Naive B cell (primary cell): ENCODE measurements around the gene CDH8. TPM values are rescaled to one million over a fixed set of nuclear protein-coding genes. Genes with fewer than 3 reads are reported as not detected.
A peak's percentile ranks its signal among the peaks of the same experiment; 100 is the strongest.
"Not testable (repeated sequence)": the region's sequence is repeated elsewhere in the genome, so short reads cannot be mapped to it uniquely, and the experiment has no call there.

Source experiments
- ATAC-seq, 2 donors: fragments of 150-1000 bp; cut with Tn5 transposase; 2 replicates each; pipeline ENCODE4 v1.10.0; 2021; ENCODE audit warnings: low read depth in 2 of 2, mild to moderate bottlenecking in 2 of 2, moderate library complexity in 2 of 2
- DNase-seq: peaks from one replicate; pipeline ENCODE4 v3.0.0; 2022
- H3K27ac Mint-ChIP-seq, 6 donors: one replicate each; pipeline ENCODE4 v1.8.0; 2020 to 2022; ENCODE audit warnings: mild to moderate bottlenecking in 6 of 6, mixed read lengths in 6 of 6, moderate library complexity in 5 of 6, inconsistent platforms in 2 of 6
- H3K27me3 Mint-ChIP-seq, 3 donors: one replicate each; pipeline ENCODE4 v1.8.0; 2021 to 2022; ENCODE audit warnings: mixed read lengths in 3 of 3, mild to moderate bottlenecking in 1 of 3
- H3K36me3 Mint-ChIP-seq, 2 donors: one replicate each; pipeline ENCODE4 v1.8.0; 2020 to 2022; ENCODE audit warnings: mixed read lengths in 2 of 2, inconsistent platforms in 1 of 2, mild to moderate bottlenecking in 1 of 2
- H3K4me1 Mint-ChIP-seq, 3 donors: one replicate each; pipeline ENCODE4 v1.8.0; 2020 to 2022; ENCODE audit warnings: mixed read lengths in 3 of 3, inconsistent platforms in 1 of 3, mild to moderate bottlenecking in 1 of 3, moderate library complexity in 1 of 3
- H3K4me3 Mint-ChIP-seq, 8 donors: one replicate each; pipeline ENCODE4 v1.8.0; 2020 to 2022; ENCODE audit warnings: mild to moderate bottlenecking in 8 of 8, mixed read lengths in 8 of 8, moderate library complexity in 8 of 8, inconsistent platforms in 2 of 8
- H3K9me3 Mint-ChIP-seq, 7 donors: one replicate each; pipeline ENCODE4 v1.8.0; 2020 to 2022; ENCODE audit warnings: mixed read lengths in 7 of 7, mild to moderate bottlenecking in 5 of 7, inconsistent platforms in 2 of 7, moderate library complexity in 1 of 7
- polyA plus RNA-seq, 6 donors: library from polyadenylated mRNA; unstranded; fragments of 300-500 nt; fragmentation: Illumina TruSeq; gene quantifications; one replicate each; pipeline ENCODE4 v1.2.3, GENCODE V29; 2021; ENCODE audit warnings: low read depth in 6 of 6

CDH8 gene
- polyA plus RNA-seq, 6 donors from 2014 or later: not detected

- Mint-ChIP-seq H3K4me3 (no peak overlapping the region), H3K27ac (no peak overlapping the region), H3K36me3 (no peaks in the 10 kb centered on the region), H3K27me3 (no peaks in the 10 kb centered on the region), H3K4me1 (no peaks in the 10 kb centered on the region), H3K9me3 (peaks cover 0 to 6% (median 0%) of the 10 kb centered on the region in 7 donors)
- ATAC-seq (no peak), DNase-seq (no peak)
Measured at GRCh38 chr16:61945511-61945910, 90.7 kb downstream of the CDH8 start.

DNA sequence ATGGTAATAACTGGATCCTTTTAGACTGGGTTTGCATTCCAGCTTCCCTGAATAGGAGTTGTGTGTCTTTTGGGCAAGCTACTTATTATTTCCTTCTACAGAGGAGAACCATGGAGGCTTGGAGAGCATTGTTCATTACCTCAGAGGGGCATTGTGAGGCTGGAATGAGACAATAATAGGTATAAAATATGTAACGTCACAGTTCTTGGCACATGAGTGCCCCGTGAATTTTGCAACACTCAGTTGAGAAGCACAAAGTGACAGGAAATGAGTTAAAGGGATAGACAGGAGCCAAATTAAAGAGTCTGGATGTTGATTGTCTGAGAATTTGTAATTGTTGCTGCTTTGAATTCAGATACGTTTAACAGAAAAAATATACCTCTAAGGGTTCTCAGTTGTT is 92.2 kb downstream of the CDH8 start:
- Mint-ChIP-seq H3K4me3 (no peak overlapping the region), H3K9me3 (peaks cover 0 to 6% (median 0%) of the 10 kb centered on the region in 7 donors), H3K27ac (no peak overlapping the region), H3K27me3 (no peaks in the 10 kb centered on the region), H3K4me1 (no peaks in the 10 kb centered on the region), H3K36me3 (no peaks in the 10 kb centered on the region)
- ATAC-seq: no peak
- DNase-seq: no peak

GRCh38 chr16:61940611-61941010 is 95.6 kb downstream of the CDH8 start:
- H3K36me3 Mint-ChIP-seq: no peaks in the 10 kb centered on the region
- H3K27ac Mint-ChIP-seq: no peak overlapping the region
- peaks cover 0 to 6% (median 0%) of the 10 kb centered on the region in 7 donors for H3K9me3 Mint-ChIP-seq
- DNase-seq (no peak), ATAC-seq (no peak)
- no peaks in the 10 kb centered on the region for H3K4me1 Mint-ChIP-seq
- H3K27me3 Mint-ChIP-seq: no peaks in the 10 kb centered on the region
- H3K4me3 Mint-ChIP-seq: no peak overlapping the region

DNA sequence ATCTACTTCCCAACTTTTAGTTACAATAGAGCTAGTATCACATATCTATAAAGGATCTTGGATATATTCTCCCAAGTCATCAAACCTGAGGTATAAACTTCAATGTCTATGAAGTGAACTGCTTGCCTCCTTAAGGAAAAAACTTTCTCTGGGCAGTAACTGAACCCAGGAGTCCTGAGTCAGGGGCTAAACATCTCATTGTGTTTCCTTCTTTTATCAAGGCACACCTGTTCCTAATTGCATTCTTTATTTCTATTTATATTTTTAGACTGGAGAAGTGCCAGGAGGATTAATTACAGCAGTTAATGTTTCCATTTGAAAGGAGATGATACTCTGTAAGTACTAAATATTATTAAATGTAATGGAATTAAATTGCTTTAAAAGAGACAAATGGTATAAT is 98.6 kb downstream of the CDH8 start:
- Mint-ChIP-seq H3K4me1 (no peaks in the 10 kb centered on the region), H3K27me3 (no peaks in the 10 kb centered on the region), H3K9me3 (peaks cover 0 to 6% (median 0%) of the 10 kb centered on the region in 7 donors), H3K27ac (no peak overlapping the region), H3K4me3 (no peak overlapping the region), H3K36me3 (no peaks in the 10 kb centered on the region)
- no peak for DNase-seq
- no peak for ATAC-seq

GRCh38 chr16:61936522-61936921 is 99.7 kb downstream of the CDH8 start:
- no peak for DNase-seq
- no peaks in the 10 kb centered on the region for H3K27me3 Mint-ChIP-seq
- H3K4me3 Mint-ChIP-seq: no peak overlapping the region
- H3K27ac Mint-ChIP-seq: no peak overlapping the region
- H3K36me3 Mint-ChIP-seq: no peaks in the 10 kb centered on the region
- H3K4me1 Mint-ChIP-seq: no peaks in the 10 kb centered on the region
- no peak for ATAC-seq
- peaks cover 0 to 1% (median 0%) of the 10 kb centered on the region in 7 donors for H3K9me3 Mint-ChIP-seq

DNA sequence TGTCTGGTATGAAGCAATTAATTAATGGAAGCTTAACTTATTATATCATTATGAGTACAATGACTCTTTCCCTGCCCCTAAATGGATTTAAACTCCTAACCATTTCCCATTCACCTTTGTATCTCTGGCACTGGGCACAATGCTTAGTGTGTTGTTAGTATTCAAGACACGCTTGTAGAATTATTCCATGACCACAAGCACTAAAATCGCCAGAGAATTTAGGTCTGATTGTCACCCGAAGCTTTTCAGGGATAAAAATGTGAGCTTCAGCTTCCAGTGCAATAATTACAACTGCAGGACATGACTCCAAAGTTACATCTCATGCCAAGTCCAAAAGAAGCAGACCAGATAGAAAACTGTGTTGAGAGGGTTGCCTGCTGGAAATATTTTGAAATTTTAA is 101.6 kb downstream of the CDH8 start:
- ATAC-seq: no peak
- H3K4me3 Mint-ChIP-seq: no peak overlapping the region
- H3K9me3 Mint-ChIP-seq: no peaks in the 10 kb centered on the region
- no peak overlapping the region for H3K27ac Mint-ChIP-seq
- H3K36me3 Mint-ChIP-seq: no peaks in the 10 kb centered on the region
- no peak for DNase-seq
- H3K4me1 Mint-ChIP-seq: no peaks in the 10 kb centered on the region
- no peaks in the 10 kb centered on the region for H3K27me3 Mint-ChIP-seq

GRCh38 chr16:61929776-61930175 is 106.5 kb downstream of the CDH8 start:
- Mint-ChIP-seq H3K4me3 (no peak overlapping the region), H3K36me3 (no peaks in the 10 kb centered on the region), H3K9me3 (no peaks in the 10 kb centered on the region), H3K27ac (no peak overlapping the region), H3K4me1 (no peaks in the 10 kb centered on the region), H3K27me3 (no peaks in the 10 kb centered on the region)
- ATAC-seq (no peak), DNase-seq (no peak)

DNA sequence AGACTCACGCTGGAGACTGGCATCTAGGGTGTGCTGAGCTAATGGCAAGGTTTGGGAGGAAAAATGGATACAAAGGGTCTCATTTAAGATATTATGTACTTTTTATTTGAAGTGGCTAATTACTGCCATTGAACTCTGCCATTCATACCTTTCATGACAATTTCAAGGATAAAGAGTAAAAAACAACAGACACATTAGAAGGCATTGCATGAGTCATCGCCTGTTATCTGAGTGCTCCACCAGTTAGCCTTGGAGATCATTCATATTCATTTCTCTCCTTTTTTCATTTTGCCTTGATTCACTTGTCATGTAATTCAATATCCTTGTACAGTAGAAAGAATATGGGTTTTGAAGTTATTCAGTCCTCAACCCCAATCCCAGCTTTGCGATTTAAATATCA is 109.5 kb downstream of the CDH8 start:
- DNase-seq (no peak), ATAC-seq (no peak)
- no peaks in the 10 kb centered on the region for H3K27me3 Mint-ChIP-seq
- H3K36me3 Mint-ChIP-seq: no peaks in the 10 kb centered on the region
- H3K4me3 Mint-ChIP-seq: no peak overlapping the region
- no peaks in the 10 kb centered on the region for H3K9me3 Mint-ChIP-seq
- H3K27ac Mint-ChIP-seq: no peak overlapping the region
- H3K4me1 Mint-ChIP-seq: no peaks in the 10 kb centered on the region

DNA sequence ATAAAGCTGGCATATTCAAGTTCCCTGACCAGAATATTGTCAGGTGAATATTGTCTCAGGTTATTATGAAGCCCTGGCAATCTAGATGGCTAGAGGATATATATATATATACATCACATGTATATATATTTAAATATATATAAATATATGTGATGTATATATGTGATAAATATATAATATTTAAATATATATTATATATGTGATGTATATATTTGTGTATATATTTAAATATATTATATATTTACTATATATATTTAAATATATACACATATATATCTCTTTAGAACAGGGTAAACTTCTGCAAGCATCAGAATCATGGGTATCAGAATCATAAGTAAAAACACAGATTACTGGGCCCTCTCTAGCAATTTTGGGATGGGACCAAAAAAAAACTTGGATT is 112.6 kb downstream of the CDH8 start:
- Mint-ChIP-seq H3K36me3 (no peaks in the 10 kb centered on the region), H3K27ac (no peak overlapping the region), H3K4me3 (no peak overlapping the region), H3K9me3 (no peaks in the 10 kb centered on the region), H3K4me1 (no peaks in the 10 kb centered on the region), H3K27me3 (no peaks in the 10 kb centered on the region)
- DNase-seq (no peak), ATAC-seq (no peak)

DNA sequence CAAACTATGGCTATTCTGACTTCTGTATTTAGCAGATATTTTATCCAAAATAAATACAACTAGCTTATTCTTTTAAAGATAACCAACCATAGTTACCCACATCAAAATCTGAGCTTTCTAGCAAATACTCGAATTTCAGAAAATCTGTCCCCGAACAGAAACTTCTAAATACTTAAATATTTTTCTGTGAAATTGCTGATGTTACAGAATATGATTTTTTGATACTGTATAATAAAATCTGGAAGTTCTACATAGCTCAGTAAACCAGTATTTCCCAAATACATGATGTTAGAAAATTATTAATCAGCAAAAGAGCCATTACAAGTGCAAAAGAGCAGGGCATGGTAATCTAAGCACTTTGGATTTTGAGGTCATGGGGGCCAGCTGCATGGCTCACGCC is 114.9 kb downstream of the CDH8 start:
- ATAC-seq: no peak
- DNase-seq: no peak
- no peak overlapping the region for H3K4me3 Mint-ChIP-seq
- H3K4me1 Mint-ChIP-seq: no peaks in the 10 kb centered on the region
- peaks cover 0 to 8% (median 0%) of the 10 kb centered on the region in 7 donors for H3K9me3 Mint-ChIP-seq
- H3K27ac Mint-ChIP-seq: no peak overlapping the region
- no peaks in the 10 kb centered on the region for H3K36me3 Mint-ChIP-seq
- no peaks in the 10 kb centered on the region for H3K27me3 Mint-ChIP-seq

DNA sequence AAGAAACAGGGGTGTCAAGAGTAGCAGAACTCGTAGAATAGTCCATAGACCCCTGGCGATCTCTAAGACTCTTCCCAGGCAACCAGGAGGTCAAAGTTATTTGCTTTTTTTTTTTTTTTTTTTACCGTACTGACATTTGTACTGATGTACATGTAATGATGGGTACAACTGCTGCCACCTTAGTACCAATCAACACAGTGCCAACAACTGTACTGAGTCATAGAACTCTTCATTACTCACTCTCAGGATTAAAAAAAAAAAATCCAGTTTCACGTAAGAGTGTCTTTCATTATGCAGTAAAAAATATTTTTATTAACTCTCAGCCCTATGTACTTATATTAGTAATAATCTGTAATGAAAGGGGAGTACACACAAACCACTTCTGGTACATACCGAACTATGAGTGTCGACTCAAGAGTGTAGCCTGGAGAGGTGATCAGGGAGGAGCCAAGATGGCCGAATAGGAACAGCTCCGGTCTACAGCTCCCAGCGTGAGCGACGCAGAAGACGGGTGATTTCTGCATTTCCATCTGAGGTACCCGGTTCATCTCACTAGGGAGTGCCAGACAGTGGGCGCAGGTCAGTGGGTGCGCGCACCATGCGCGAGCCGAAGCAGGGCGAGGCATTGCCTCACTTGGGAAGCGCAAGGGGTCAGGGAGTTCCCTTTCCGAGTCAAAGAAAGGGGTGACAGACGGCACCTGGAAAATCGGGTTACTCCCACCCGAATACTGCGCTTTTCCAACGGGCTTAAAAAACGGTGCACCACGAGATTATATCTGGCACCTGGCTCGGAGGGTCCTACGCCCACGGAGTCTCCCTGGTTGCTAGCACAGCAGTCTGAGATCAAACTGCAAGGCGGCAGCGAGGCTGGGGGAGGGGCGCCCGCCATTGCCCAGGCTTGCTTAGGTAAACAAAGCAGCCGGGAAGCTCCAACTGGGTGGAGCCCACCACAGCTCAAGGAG is 118.1 kb downstream of the CDH8 start:
- not testable (repeated sequence) for H3K4me3 Mint-ChIP-seq, H3K9me3 Mint-ChIP-seq, H3K27ac Mint-ChIP-seq

DNA sequence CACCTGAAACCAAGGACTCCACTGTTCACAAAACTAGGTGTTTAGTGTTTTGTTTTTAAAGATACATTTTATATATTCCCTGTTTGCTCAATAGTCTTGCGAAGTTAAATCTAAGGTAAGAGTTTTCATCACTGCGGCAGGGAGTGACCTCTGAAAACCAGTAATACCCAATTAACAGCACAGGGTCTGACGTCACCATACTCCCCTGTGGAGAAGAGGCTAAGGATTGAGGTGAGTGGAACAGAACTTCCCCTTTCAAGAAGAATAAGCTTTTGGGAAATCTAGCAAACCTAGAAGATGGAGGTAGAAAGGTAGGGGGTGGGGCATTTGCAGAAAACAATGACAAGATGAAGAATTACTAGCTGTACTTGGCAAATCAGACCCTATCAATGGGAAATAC is 120.7 kb downstream of the CDH8 start:
- Mint-ChIP-seq H3K4me1 (no peaks in the 10 kb centered on the region), H3K9me3 (peaks cover 0 to 12% (median 5%) of the 10 kb centered on the region in 7 donors), H3K36me3 (no peaks in the 10 kb centered on the region), H3K4me3 (peak overlapping the region in 1 of 8 donors; percentile 48), H3K27me3 (no peaks in the 10 kb centered on the region), H3K27ac (no peak overlapping the region)
- DNase-seq (no peak), ATAC-seq (no peak)

More for the DNA sequence above, 118.1 kb downstream of the CDH8 start:
- H3K4me1 Mint-ChIP-seq, DNase-seq, H3K27me3 Mint-ChIP-seq, ATAC-seq, H3K36me3 Mint-ChIP-seq: not testable (repeated sequence)

- DNase-seq (no peak), ATAC-seq (no peak)
- Mint-ChIP-seq H3K4me3 (no peak overlapping the region), H3K4me1 (no peaks in the 10 kb centered on the region), H3K36me3 (no peaks in the 10 kb centered on the region), H3K9me3 (peaks cover 0 to 13% (median 5%) of the 10 kb centered on the region in 7 donors), H3K27me3 (no peaks in the 10 kb centered on the region), H3K27ac (no peak overlapping the region)
Measured at GRCh38 chr16:61909074-61909473, 127.2 kb downstream of the CDH8 start.

DNA sequence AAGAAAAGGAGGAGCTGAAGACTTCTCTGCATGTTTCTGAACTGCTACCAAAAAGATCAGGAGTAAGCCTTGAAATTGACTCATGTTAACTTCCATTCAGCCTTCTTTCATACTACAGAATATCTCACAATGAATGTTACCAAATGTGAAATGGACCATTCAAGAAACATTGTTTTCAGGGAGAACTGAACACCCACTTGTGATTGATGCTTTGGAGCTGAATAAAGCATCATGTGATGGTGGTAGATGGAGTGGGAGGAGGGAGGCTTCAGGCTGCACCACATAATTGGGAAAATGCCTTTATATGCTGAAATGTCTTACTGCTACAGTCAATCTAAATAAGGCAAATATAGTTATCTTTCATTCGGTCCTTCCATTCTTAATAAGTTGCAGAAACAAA is 127.8 kb downstream of the CDH8 start:
- no peak for DNase-seq

More for the DNA sequence above, 127.8 kb downstream of the CDH8 start:
- Mint-ChIP-seq H3K9me3 (peaks cover 0 to 9% (median 5%) of the 10 kb centered on the region in 7 donors), H3K36me3 (no peaks in the 10 kb centered on the region), H3K27ac (no peak overlapping the region), H3K27me3 (no peaks in the 10 kb centered on the region), H3K4me3 (no peak overlapping the region), H3K4me1 (no peaks in the 10 kb centered on the region)
- no peak for ATAC-seq
